HEK293 (cell line): ENCODE measurements around the gene PIP5K1C.

Experiments
- CTCF ChIP-seq: fragments of 450-650 bp; formaldehyde crosslinking; IDR thresholded peaks from 2 replicates; pipeline ENCODE4 v1.5.1; 2016; ENCODE audit warnings: missing biosample characterization, missing genetic modification characterization
- IKZF3 ChIP-seq: fragments of 450-650 bp; IDR thresholded peaks from 2 replicates; pipeline ENCODE4 v1.5.0; 2018; ENCODE audit warnings: missing biosample characterization, mild to moderate bottlenecking, missing genetic modification characterization, moderate library complexity
- PBX3 ChIP-seq: sonication (generic); formaldehyde crosslinking; IDR thresholded peaks from 2 replicates; pipeline ENCODE4 v1.8.1; 2022; ENCODE audit warnings: mild to moderate bottlenecking, moderate library complexity, missing genetic modification reagents
- SP2 ChIP-seq: fragments of 450-650 bp; formaldehyde crosslinking; IDR thresholded peaks from 2 replicates; pipeline ENCODE4 v1.5.1; 2016; ENCODE audit warnings: missing biosample characterization, missing genetic modification characterization
- ZNF626 ChIP-seq: fragments of 450-650 bp; sonication (Bioruptor Pico); formaldehyde crosslinking; IDR thresholded peaks from 2 replicates; pipeline ENCODE4 v1.5.1; 2018; ENCODE audit warnings: missing biosample characterization, missing genetic modification characterization, inconsistent platforms

- no peak for TF ChIP-seq CTCF
- TF ChIP-seq ZNF626 (tag by site-specific recombination), result no peak
- no peak for TF ChIP-seq IKZF3 (tag by site-specific recombination)
- TF ChIP-seq SP2 (tag by site-specific recombination), result no peak
- TF ChIP-seq PBX3, result no peak
Observed at GRCh38 chr19:3697094-3697493, 3.2 kb downstream of the PIP5K1C start.
